Mucosa of rectum (tissue), 2 donors: Measurements from ENCODE around the gene CDC42BPA.

Source experiments
- H3K27ac ChIP-seq, 2 donors: one replicate each; pipeline ENCODE4 v1.7.0; 2013; ENCODE audit warnings: inconsistent platforms in 2 of 2, low read depth in 2 of 2, low read length in 2 of 2
- H3K27me3 ChIP-seq, 2 donors: one replicate each; pipeline ENCODE4 v1.7.0; 2013; ENCODE audit warnings: low read length in 2 of 2; ENCODE audit not compliant: control insufficient read depth in 2 of 2, insufficient read depth in 2 of 2
- H3K36me3 ChIP-seq, 2 donors: one replicate each; pipeline ENCODE4 v1.7.0; 2013; ENCODE audit warnings: low read length in 2 of 2; ENCODE audit not compliant: control insufficient read depth in 2 of 2, insufficient read depth in 2 of 2
- H3K4me1 ChIP-seq, 2 donors: one replicate each; pipeline ENCODE4 v1.7.0; 2013; ENCODE audit warnings: low read length in 2 of 2, mild to moderate bottlenecking in 1 of 2; ENCODE audit not compliant: control insufficient read depth in 2 of 2, insufficient read depth in 2 of 2
- H3K4me3 ChIP-seq, 2 donors: one replicate each; pipeline ENCODE4 v1.7.0; 2013; ENCODE audit warnings: low read length in 2 of 2
- H3K9ac ChIP-seq, 2 donors: one replicate each; pipeline ENCODE4 v1.7.0; 2013; ENCODE audit warnings: low read length in 2 of 2, low read depth in 1 of 2, mild to moderate bottlenecking in 1 of 2
- H3K9me3 ChIP-seq, 2 donors: one replicate each; pipeline ENCODE4 v1.7.0; 2013; ENCODE audit warnings: low read length in 2 of 2; ENCODE audit not compliant: control insufficient read depth in 2 of 2
- donor health status: healthy.
- donor health status: Normal muscosa, but diverticular disease.

Gene CDC42BPA

DNA sequence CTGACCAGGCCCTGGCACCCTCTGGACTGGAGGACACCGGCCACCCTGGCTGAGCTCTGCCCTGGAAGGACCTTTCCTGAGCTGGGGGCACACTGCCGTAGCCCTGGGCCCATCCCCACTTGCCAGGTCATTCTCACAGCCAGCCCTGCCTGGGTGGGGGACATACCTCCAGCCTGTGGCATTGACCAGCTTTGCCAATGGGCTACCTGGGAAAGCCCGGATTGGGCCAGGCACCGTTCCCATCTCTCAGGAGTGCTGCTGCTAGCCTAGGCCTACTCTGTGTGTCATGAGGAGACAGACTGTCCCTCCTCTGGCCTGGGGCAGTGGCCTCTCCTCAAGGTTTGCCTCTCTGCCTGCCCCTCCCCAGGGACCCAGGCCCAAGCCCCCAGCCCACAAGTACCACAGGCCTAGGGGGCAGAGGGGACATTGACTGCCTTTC, 338.2 kb downstream of the CDC42BPA start:
- Histone ChIP-seq H3K9ac (no peak overlapping the region), H3K36me3 (peaks cover 5 to 34% of the 10 kb centered on the region in 2 donors), H3K4me3 (no peak overlapping the region), H3K27me3 (no peaks in the 10 kb centered on the region), H3K27ac (no peak overlapping the region), H3K4me1 (peaks cover 0 to 2% of the 10 kb centered on the region in 2 donors), H3K9me3 (no peaks in the 10 kb centered on the region)

DNA sequence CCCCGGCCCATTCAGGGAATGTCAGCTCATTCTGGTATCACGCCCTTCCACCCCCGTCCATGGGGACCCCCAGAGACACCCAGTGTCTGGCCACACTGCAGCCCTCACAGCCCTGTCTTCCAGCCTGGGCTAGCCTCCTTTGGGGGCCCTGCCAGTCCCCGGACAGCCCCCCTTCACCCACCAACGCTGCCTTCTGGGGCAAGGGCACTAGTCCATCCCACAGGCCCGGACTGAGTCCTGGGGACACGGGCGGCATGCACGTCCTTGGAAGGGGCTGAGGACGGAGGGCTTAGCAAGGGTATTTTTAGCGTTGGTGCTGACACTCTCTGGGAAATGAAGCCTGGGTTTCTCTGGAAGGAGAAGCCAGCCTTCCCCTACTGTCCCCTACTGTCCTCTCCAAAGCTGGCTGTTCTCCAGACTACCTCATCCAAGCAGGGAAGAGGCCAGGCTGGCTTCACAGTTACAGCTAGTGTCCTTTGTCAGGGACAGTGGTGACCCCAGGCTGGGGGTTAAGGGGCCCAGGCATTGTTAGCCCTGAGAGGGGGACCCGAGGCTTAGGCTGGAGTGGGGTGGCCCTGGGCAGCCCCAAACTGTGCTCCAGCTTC, 338.7 kb downstream of the CDC42BPA start:
- H3K4me1 ChIP-seq = peaks cover 2 to 4% of the 10 kb centered on the region in 2 donors
- H3K27ac ChIP-seq = no peak overlapping the region
- H3K9me3 ChIP-seq = no peaks in the 10 kb centered on the region
- H3K36me3 ChIP-seq = peaks cover 5 to 30% of the 10 kb centered on the region in 2 donors
- no peak overlapping the region for H3K4me3 ChIP-seq
- H3K9ac ChIP-seq = no peak overlapping the region
- H3K27me3 ChIP-seq = no peaks in the 10 kb centered on the region

GRCh38 chr1:226979115-226979516, 339.2 kb downstream of the CDC42BPA start:
- H3K27ac ChIP-seq = no peak overlapping the region
- H3K9me3 ChIP-seq = no peaks in the 10 kb centered on the region
- no peaks in the 10 kb centered on the region for H3K27me3 ChIP-seq
- no peak overlapping the region for H3K4me3 ChIP-seq
- H3K9ac ChIP-seq = no peak overlapping the region
- H3K36me3 ChIP-seq = peaks cover 5 to 28% of the 10 kb centered on the region in 2 donors
- peaks cover 4 to 8% of the 10 kb centered on the region in 2 donors for H3K4me1 ChIP-seq

DNA sequence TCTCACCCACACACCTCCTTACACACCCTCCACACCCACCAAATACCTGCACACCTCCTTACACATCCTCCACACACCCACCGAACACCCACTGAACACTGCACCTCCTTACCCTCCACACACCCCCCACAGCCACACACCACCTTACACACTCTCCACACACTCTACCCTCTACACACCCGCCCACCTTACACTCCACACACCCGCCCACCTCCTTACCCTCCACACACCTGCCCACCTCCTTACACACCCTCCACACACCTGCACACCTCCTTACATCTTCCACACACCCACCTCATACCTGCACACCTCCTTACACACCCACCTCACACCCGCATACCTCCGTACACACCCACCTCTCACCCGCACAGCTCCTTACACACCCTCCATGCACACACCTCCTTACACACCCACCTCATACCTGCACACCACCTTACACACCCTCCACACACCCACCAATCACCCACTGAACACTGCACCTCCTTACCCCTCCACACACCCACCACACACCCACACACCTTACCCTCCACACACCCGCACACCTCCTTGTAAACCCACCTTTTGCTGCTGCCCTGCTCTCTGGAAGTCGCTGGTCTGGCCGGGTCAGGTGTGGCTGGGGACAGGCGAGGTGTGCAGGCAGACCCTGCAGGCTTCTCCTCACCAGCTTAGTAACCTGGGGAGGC, 339.7 kb downstream of the CDC42BPA start:
- Histone ChIP-seq H3K36me3 (peaks cover 5 to 28% of the 10 kb centered on the region in 2 donors), H3K9me3 (no peaks in the 10 kb centered on the region), H3K9ac (no peak overlapping the region), H3K27ac (no peak overlapping the region), H3K4me3 (no peak overlapping the region), H3K27me3 (no peaks in the 10 kb centered on the region), H3K4me1 (peaks cover 7 to 8% of the 10 kb centered on the region in 2 donors)

DNA sequence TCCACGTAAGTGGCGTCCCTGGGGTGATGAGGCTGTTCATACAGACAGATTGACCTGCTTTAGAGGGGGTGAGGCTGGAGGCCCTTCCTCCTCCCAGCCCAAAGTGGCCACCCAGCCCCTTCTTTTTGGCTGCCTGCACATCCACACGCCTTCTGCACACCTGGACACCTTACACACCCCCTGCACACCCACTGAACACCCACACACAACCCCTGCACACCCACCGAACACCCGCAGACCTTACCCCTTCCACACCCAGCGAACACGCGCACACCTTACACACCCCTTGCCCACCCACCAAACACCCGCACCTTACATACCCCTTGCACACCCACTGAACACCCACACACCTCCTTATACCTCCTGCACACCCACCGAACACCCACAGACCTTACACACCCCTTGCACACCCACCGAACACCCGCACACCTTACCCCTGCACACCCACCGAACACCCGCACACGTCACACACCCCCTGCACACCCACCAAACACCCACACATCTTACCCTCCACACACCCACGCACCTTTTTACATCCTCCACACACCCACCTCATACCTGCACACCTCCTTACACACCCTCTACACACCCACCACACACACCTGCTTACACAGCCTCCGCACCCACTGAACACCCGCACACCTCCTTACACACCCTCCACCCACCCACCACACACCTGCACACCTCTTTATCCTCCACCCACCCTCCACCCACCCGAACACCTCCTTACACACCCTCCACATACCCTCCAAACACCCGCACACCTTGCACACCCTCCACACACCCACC, 340.5 kb downstream of the CDC42BPA start:
- H3K9me3 ChIP-seq = no peaks in the 10 kb centered on the region
- H3K27ac ChIP-seq = no peak overlapping the region
- H3K4me1 ChIP-seq = peaks cover 7 to 8% of the 10 kb centered on the region in 2 donors
- H3K4me3 ChIP-seq = no peak overlapping the region
- H3K36me3 ChIP-seq = peaks cover 9 to 21% of the 10 kb centered on the region in 2 donors
- H3K27me3 ChIP-seq = no peaks in the 10 kb centered on the region
- no peak overlapping the region for H3K9ac ChIP-seq

GRCh38 chr1:226976978-226977642, 341.2 kb downstream of the CDC42BPA start:
- Histone ChIP-seq H3K9me3 (no peaks in the 10 kb centered on the region), H3K4me3 (no peak overlapping the region), H3K27me3 (no peaks in the 10 kb centered on the region), H3K9ac (no peak overlapping the region), H3K27ac (no peak overlapping the region), H3K4me1 (peaks cover 7 to 8% of the 10 kb centered on the region in 2 donors), H3K36me3 (peaks cover 9 to 17% of the 10 kb centered on the region in 2 donors)

GRCh38 chr1:226976276-226976977, 341.9 kb downstream of the CDC42BPA start:
- Histone ChIP-seq H3K27ac (no peak overlapping the region), H3K27me3 (no peaks in the 10 kb centered on the region), H3K36me3 (peaks cover 9 to 17% of the 10 kb centered on the region in 2 donors), H3K9ac (no peak overlapping the region), H3K4me1 (peaks cover 7 to 8% of the 10 kb centered on the region in 2 donors), H3K9me3 (peaks cover 0 to 5% of the 10 kb centered on the region in 2 donors), H3K4me3 (no peak overlapping the region)

DNA sequence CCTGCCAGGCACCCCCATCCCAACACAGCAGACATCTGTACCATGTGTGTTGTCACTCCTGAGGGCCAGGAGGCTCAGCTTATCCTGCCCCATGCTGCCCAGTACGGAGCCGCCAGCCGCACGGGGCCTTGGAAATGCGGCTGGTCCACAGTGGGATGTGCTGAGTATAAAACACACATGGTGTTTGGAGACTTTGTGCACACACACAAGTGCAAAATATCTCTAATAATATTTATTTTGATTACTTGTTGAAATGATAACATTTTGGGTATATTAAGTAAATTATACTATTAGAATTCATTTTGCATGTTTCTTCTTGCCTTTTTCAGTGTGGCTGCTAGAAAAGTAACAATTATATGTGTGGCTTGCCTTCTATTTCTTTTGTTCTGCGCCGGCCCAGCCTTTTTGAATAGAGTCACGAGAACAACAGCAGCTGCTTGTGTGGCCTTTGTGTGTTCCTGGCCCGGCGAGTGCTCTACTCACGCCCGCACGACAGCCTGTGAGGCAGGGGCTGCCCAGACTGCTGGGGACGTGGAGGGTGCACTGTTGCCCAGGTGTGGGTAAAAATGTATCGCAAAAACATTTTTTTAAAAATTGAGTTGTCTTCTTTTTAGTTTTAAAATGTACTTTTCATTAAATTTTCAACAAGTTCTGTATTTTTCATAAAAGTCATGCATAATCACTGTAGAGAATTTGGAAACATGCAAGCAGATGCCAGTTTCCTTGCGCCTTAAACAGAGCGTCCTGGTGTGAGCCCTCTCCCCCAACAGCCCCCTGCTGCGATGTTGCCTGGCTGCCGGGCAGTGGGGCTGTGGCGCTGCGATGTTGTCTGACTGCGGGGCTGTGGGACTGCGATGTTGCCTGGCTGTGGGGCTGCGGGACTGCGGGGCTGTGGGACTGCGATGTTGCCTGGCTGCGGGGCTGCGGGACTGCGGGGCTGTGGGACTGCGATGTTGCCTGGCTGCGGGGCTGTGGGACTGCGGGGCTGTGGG, 342.7 kb downstream of the CDC42BPA start:
- H3K4me1 ChIP-seq = peaks cover 7 to 8% of the 10 kb centered on the region in 2 donors
- H3K9ac ChIP-seq = no peak overlapping the region
- H3K27ac ChIP-seq = no peak overlapping the region
- no peaks in the 10 kb centered on the region for H3K27me3 ChIP-seq
- peaks cover 0 to 5% of the 10 kb centered on the region in 2 donors for H3K9me3 ChIP-seq
- H3K4me3 ChIP-seq = no peak overlapping the region
- peaks cover 9 to 17% of the 10 kb centered on the region in 2 donors for H3K36me3 ChIP-seq
